GM12878 (cell line): ENCODE results near the gene MRPL42. TPM values are rescaled to one million over a fixed set of nuclear protein-coding genes. Genes with fewer than 3 reads are reported as not detected.

Experiments
- ATAC-seq: fragments of 200-7000 bp; cut with Tn5 transposase; 3 replicates; pipeline ENCODE4 v1.9.1; 2020; ENCODE audit warnings: mild to moderate bottlenecking, moderate library complexity
- BruUV-seq: library from RNA; stranded (reverse); fragments of 400-500 nt; replicated peaks from 2 replicates; lab custom pipeline; 2021; lab: Mats Ljungman, UMichigan
- CTCF ChIA-PET: fragments of 300-600 bp; sonication (Branson Sonifier 250); formaldehyde crosslinking; extraction: SDS; loops from one replicate; lab custom pipeline; 2021; ENCODE audit warnings: inconsistent platforms; lab: Yijun Ruan, JAX
- POLR2A ChIA-PET: fragments of 350-600 bp; formaldehyde crosslinking; extraction: SDS; loops from one replicate; lab custom pipeline; 2021; ENCODE audit warnings: inconsistent platforms; lab: Charles Lee
- RAD21 ChIA-PET: fragments of 300-600 bp; sonication (Branson Sonifier 250); formaldehyde crosslinking; loops from one replicate; lab custom pipeline; 2023; ENCODE audit warnings: antibody characterized with exemption; ENCODE audit not compliant: unreplicated experiment; lab: Charles Lee
- SMC1A ChIA-PET: fragments of 300-600 bp; sonication (Branson Sonifier 250); formaldehyde crosslinking; loops from one replicate; lab custom pipeline; 2023; ENCODE audit not compliant: unreplicated experiment, uncharacterized antibody; lab: Charles Lee
- DNase-seq: peaks from one replicate; pipeline ENCODE4 v3.0.0-alpha.2; 2011; ENCODE audit warnings: low read depth, low spot score
- FAIRE-seq: peaks from 3 replicates; lab custom pipeline; 2011; peaks lifted over from hg19 to GRCh38; lab: Jason Lieb, UNC
- H2AFZ ChIP-seq: 2 replicates; pipeline ENCODE4 v1.6.0; 2011; ENCODE audit warnings: low read depth, low read length, control low read depth; ENCODE audit not compliant: control insufficient read depth
- H3K27ac ChIP-seq: 2 replicates; pipeline ENCODE4 v1.5.1; 2011; ENCODE audit warnings: control low read depth; ENCODE audit not compliant: control insufficient read depth, insufficient read depth
- H3K27me3 ChIP-seq, 2 experiments: replicated peaks in 1 of 2; 2 replicates each; pipeline versions ENCODE4 v1.6.0 to v1.6.1; 2011; ENCODE audit warnings: low read length in 1 of 2; ENCODE audit not compliant: control insufficient read depth in 2 of 2, insufficient read depth in 2 of 2
- H3K36me3 ChIP-seq, 2 experiments: 2 replicates each; pipeline ENCODE4 v1.5.1; 2011; ENCODE audit warnings: low read length in 1 of 2; ENCODE audit not compliant: control insufficient read depth in 2 of 2, insufficient read depth in 2 of 2
- H3K4me1 ChIP-seq: 2 replicates; pipeline ENCODE4 v1.6.1; 2011; ENCODE audit warnings: mild to moderate bottlenecking, low read length, moderate library complexity, mixed read lengths; ENCODE audit not compliant: control insufficient read depth, insufficient read depth
- H3K4me2 ChIP-seq: 2 replicates; pipeline ENCODE4 v1.6.0; 2011; ENCODE audit warnings: control low read depth; ENCODE audit not compliant: control insufficient read depth, insufficient read depth
- H3K4me3 ChIP-seq: fragments of 200-600 bp; sonication (generic); 2 replicates; pipeline ENCODE4 v1.5.1; 2016
- H3K79me2 ChIP-seq: 2 replicates; pipeline ENCODE4 v1.6.0; 2011; ENCODE audit warnings: low read length; ENCODE audit not compliant: control insufficient read depth, insufficient read depth
- H3K9ac ChIP-seq: 2 replicates; pipeline ENCODE4 v1.8.0; 2011; ENCODE audit warnings: low read length, control low read depth, mixed read lengths; ENCODE audit not compliant: control insufficient read depth, insufficient read depth
- H3K9me3 ChIP-seq: replicated peaks from 3 replicates; pipeline ENCODE4 v1.5.1; 2011; ENCODE audit warnings: mild to moderate bottlenecking, low read length; ENCODE audit not compliant: control insufficient read depth, insufficient read depth
- H4K20me1 ChIP-seq: 2 replicates; pipeline ENCODE4 v1.6.0; 2011; ENCODE audit not compliant: control insufficient read depth, insufficient read depth
- RAD21 ChIP-seq: IDR thresholded peaks from 2 replicates; pipeline ENCODE4 v1.6.1; 2011; ENCODE audit warnings: mild to moderate bottlenecking, low read depth, low read length, moderate library complexity; ENCODE audit not compliant: insufficient read depth
- SMC3 ChIP-seq: IDR thresholded peaks from 2 replicates; pipeline ENCODE4 v1.6.1; 2011; ENCODE audit warnings: low read length, improper control_type of control experiment, borderline replicate concordance
- WGBS: methylation state at CpG from one replicate; pipeline ENCODE4 v1.1.6; 2016; ENCODE audit warnings: low lambda C conversion rate; ENCODE audit not compliant: insufficient replicate concordance, insufficient coverage; ENCODE audit errors: missing lambda C conversion rate; 5-methylcytosine and 5-hydroxymethylcytosine counted together
- in situ Hi-C: fragments of 300-500 bp; cut with MboI; formaldehyde crosslinking; loops from 9 replicates; pipeline ENCODE4 v1.14.3; 2018; ENCODE audit warnings: mixed read lengths
- intact Hi-C: fragments of 100-400 bp; cut with micrococcal nuclease; formaldehyde crosslinking; loops from one replicate; pipeline ENCODE4 v1.14.2; 2022; ENCODE audit not compliant: unreplicated experiment
- polyA plus RNA-seq, 11 experiments: library from polyadenylated mRNA; depleted of rRNA in 4 of 11; unstranded in 6 of 11; stranded (reverse) in 5 of 11; fragments of >200 nt; fragmentation: Nextera tagmentation in 4 of 11; fragmentation: Illumina TruSeq in 1 of 11; extraction: Ambion mirVana in 4 of 11; extraction: Trizol in 1 of 11; gene quantifications; 1 replicate in 1 of 11; 2 replicates in 10 of 11; pipeline versions ENCODE4 v1.2.1 to v1.2.3, GENCODE V29; 2011 to 2016; ENCODE audit warnings: inconsistent platforms in 2 of 11, missing spikeins in 2 of 11, low read depth in 1 of 11
- total RNA-seq, 4 experiments: library from RNA; depleted of rRNA in 3 of 4; stranded (reverse); fragments of >200 nt in 3 of 4; fragmentation: Illumina TruSeq in 1 of 4; extraction: Trizol in 1 of 4; gene quantifications; 2 replicates each; pipeline versions ENCODE4 v1.2.1 to v1.2.3, GENCODE V29; 2013 to 2021
- TF ChIP-seq, protein P1 (sequence below): fragments of 450-650 bp; IDR thresholded peaks from 2 replicates; pipeline ENCODE4 v1.6.1; 2017; ENCODE audit warnings: mild to moderate bottlenecking
- TF ChIP-seq, protein P2 (sequence below), 3 experiments: IDR thresholded peaks in 2 of 3; conservative IDR thresholded peaks in 1 of 3; 2 replicates each; pipeline ENCODE4 v1.5.1; 2011; ENCODE audit warnings: low read depth in 3 of 3, low read length in 3 of 3, mild to moderate bottlenecking in 3 of 3, control low read depth in 2 of 3, moderate library complexity in 2 of 3, inconsistent platforms in 1 of 3, mixed read lengths in 1 of 3; ENCODE audit not compliant: control insufficient read depth in 2 of 3, insufficient read depth in 1 of 3; ENCODE audit errors: extremely low read depth in 1 of 3

The MRPL42 gene
- total and polyA plus RNA-seq, 10 of the 15 experiments (the other 5 are each of a cell fraction or from before 2014, with no cell fraction given) = 65.1 to 427 (median 126) TPM

DNA sequence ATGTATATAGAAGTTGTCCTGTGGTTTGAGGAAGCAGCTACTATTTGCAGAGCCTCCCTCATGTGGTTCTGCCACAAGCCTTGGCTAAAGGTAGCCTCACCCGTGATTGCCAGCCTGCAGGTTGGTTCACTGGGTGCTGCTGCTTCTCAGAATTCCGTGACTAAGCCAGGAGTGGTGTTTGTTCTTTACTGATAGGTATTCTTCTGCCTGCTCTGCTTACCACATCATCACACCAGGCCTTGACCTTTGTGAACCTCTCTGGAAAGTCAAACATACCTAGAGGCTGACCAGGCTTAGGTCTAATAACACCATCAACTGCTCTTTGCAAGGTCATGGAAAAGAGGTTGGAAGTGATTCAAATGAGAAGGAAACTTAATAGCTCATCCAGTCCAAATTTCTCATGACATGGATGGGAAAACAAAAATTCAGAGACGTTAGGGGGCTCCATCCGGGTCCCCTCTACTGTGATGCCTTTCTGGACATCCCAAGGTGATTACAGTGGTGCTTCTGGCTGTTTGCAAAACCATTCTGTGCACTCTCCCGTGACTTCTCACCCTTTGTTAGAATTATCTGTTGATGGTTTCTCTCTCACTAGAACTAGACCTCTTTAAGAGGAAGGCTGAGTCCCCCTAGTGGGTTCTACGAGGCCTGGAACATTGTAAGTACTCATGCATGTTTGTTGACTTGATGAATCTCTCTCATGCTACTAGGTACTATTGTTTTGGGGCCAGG lies 96.7 kb downstream of the MRPL42 start:
- ChIA-PET POLR2A (no interaction called here), SMC1A (interaction anchor here (0.6 to 2.1 kb wide), 4 partner anchors 11 to 576 kb away, joined by 3 to 14 read pairs (median 3); no protein-coding TSS in a partner anchor), RAD21 (interaction anchor here (1.9 to 2.1 kb wide), 3 partner anchors 61 to 577 kb away, joined by 6 to 11 read pairs (median 7); no protein-coding TSS in a partner anchor), CTCF (interaction anchor here (0.9 to 3.3 kb wide), 5 partner anchors 11 to 577 kb away, joined by 3 to 25 read pairs (median 3); no protein-coding TSS in a partner anchor)
- H3K9ac ChIP-seq = no peak overlapping the region
- ATAC-seq (peak; percentile 71), DNase-seq (no peak), FAIRE-seq (no peak)
- TF ChIP-seq RAD21 (peak; percentile 74), SMC3 (peak; percentile 69)
- TF ChIP-seq, protein P1, sequence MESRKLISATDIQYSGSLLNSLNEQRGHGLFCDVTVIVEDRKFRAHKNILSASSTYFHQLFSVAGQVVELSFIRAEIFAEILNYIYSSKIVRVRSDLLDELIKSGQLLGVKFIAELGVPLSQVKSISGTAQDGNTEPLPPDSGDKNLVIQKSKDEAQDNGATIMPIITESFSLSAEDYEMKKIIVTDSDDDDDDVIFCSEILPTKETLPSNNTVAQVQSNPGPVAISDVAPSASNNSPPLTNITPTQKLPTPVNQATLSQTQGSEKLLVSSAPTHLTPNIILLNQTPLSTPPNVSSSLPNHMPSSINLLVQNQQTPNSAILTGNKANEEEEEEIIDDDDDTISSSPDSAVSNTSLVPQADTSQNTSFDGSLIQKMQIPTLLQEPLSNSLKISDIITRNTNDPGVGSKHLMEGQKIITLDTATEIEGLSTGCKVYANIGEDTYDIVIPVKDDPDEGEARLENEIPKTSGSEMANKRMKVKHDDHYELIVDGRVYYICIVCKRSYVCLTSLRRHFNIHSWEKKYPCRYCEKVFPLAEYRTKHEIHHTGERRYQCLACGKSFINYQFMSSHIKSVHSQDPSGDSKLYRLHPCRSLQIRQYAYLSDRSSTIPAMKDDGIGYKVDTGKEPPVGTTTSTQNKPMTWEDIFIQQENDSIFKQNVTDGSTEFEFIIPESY = no peak
- TF ChIP-seq, protein P2, sequence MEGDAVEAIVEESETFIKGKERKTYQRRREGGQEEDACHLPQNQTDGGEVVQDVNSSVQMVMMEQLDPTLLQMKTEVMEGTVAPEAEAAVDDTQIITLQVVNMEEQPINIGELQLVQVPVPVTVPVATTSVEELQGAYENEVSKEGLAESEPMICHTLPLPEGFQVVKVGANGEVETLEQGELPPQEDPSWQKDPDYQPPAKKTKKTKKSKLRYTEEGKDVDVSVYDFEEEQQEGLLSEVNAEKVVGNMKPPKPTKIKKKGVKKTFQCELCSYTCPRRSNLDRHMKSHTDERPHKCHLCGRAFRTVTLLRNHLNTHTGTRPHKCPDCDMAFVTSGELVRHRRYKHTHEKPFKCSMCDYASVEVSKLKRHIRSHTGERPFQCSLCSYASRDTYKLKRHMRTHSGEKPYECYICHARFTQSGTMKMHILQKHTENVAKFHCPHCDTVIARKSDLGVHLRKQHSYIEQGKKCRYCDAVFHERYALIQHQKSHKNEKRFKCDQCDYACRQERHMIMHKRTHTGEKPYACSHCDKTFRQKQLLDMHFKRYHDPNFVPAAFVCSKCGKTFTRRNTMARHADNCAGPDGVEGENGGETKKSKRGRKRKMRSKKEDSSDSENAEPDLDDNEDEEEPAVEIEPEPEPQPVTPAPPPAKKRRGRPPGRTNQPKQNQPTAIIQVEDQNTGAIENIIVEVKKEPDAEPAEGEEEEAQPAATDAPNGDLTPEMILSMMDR (IDR thresholded peaks at IDR 0.05 in 2 of 3, conservative IDR thresholded peaks at IDR 0.05 in 1 of 3; ENCODE audit: control insufficient read depth in 2 of 3, extremely low read depth in 1 of 3, insufficient read depth in 1 of 3, low read depth in 3 of 3, low read length in 3 of 3) = peak; percentile 28 to 59 (median 45); a peak in 5 of 6 replicates
- no peak overlapping the region for H3K4me2 ChIP-seq
- no peaks in the 10 kb centered on the region for H3K79me2 ChIP-seq
- no peaks in the 10 kb centered on the region; the same call in 2 of the 3 replicates for H3K9me3 ChIP-seq
- H4K20me1 ChIP-seq = no peaks in the 10 kb centered on the region
- H3K27me3 ChIP-seq = no peaks in the 10 kb centered on the region; a peak in 1 of 4 replicates
- BruUV-seq = no TSS peak
- intact Hi-C loops = loop anchor here (2.0 kb wide), 1 partner anchor 61 kb away; no protein-coding TSS in a partner anchor
- 28% methylated on average over 6 of the region's 6 CpGs for WGBS
- H3K4me3 ChIP-seq = no peak overlapping the region
- H3K36me3 ChIP-seq = no peaks in the 10 kb centered on the region
- no peak overlapping the region for H2AFZ ChIP-seq
- H3K27ac ChIP-seq = no peak overlapping the region
- no peaks in the 10 kb centered on the region for H3K4me1 ChIP-seq
- in situ Hi-C loops = no loop called here
